ENCODE measurements around the gene VWA2. TPM values are rescaled to one million over a fixed set of nuclear protein-coding genes. Genes with fewer than 3 reads are reported as not detected.

VWA2 gene
- total RNA-seq, 6 experiments from 2014 or later = 0.06 to 0.14 (median 0.09) TPM; not detected in 2

DNA sequence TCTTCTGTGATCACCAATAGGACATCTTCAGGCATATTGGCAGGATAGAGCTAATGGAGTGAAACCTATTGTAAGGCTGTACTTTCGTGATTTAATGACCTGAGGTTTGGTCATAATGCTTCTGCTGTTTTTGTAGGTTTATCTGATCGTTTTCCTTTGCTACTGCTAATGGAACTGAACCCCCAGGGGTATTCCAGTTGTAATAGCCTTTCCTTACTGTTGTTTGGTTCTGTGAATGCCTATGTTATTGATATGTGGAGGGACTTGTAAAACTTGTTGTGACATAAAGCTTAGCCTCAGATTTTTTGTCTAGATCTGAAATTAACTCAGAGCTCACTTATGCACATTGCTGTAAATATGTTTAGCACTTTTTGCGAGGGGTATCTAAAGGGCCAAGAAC is 10.9 kb upstream of the VWA2 start:
- 51% methylated on average over 3 of the region's 3 CpGs for WGBS (ENCODE audit: insufficient coverage, low coverage, low lambda C conversion rate, missing lambda C conversion rate)
- no peak overlapping the region for H3K27ac ChIP-seq
- H3K9me3 ChIP-seq = no peaks in the 10 kb centered on the region
- ATAC-seq = no peak
- no peaks in the 10 kb centered on the region for H3K27me3 ChIP-seq
- H3K36me3 ChIP-seq = no peaks in the 10 kb centered on the region
- peaks cover 0 to 5% (median 2%) of the 10 kb centered on the region in 4 donors for H3K4me1 ChIP-seq
- intact Hi-C loops (cut with DNase I) = no loop called here
- TF ChIP-seq, protein P1, sequence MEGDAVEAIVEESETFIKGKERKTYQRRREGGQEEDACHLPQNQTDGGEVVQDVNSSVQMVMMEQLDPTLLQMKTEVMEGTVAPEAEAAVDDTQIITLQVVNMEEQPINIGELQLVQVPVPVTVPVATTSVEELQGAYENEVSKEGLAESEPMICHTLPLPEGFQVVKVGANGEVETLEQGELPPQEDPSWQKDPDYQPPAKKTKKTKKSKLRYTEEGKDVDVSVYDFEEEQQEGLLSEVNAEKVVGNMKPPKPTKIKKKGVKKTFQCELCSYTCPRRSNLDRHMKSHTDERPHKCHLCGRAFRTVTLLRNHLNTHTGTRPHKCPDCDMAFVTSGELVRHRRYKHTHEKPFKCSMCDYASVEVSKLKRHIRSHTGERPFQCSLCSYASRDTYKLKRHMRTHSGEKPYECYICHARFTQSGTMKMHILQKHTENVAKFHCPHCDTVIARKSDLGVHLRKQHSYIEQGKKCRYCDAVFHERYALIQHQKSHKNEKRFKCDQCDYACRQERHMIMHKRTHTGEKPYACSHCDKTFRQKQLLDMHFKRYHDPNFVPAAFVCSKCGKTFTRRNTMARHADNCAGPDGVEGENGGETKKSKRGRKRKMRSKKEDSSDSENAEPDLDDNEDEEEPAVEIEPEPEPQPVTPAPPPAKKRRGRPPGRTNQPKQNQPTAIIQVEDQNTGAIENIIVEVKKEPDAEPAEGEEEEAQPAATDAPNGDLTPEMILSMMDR (IDR thresholded peaks at IDR 0.05) = no peak
- no peak for TF ChIP-seq POLR2A (IDR thresholded peaks at IDR 0.05)
- no peak for DNase-seq
- no peak overlapping the region for H3K4me3 ChIP-seq

GRCh38 chr10:114232561-114233176 is 6.4 kb upstream of the VWA2 start:
- no peak for ATAC-seq

DNA sequence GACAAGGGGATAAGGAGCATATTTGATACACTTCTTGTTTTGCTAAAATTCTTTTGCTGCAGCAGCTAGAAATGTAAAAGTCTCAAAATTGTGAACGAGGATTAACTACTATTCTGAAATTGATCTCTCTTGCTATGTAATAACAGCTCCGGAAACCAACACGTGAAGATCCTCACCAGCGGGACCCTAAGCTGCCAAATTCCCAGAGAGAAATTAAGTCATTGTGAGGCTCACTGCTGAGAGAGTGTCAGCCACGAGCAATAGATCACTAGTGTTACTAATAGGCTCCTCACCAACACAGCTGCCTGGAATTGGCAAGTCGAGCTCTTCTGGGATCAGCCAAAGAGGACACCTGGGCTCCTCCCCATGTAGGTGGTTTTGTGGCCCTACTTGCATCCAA is 5.6 kb upstream of the VWA2 start:
- 40% methylated on average over 6 of the region's 6 CpGs for WGBS (ENCODE audit: insufficient coverage, low coverage, low lambda C conversion rate, missing lambda C conversion rate)
- H3K27me3 ChIP-seq = peaks cover 0 to 4% of the 10 kb centered on the region in 2 donors
- intact Hi-C loops (cut with DNase I) = no loop called here
- no peak for ATAC-seq
- no peak for DNase-seq
- H3K27ac ChIP-seq = no peak overlapping the region
- no peaks in the 10 kb centered on the region for H3K9me3 ChIP-seq
- TF ChIP-seq, protein P1 (IDR thresholded peaks at IDR 0.05) = no peak
- no peak for TF ChIP-seq POLR2A (IDR thresholded peaks at IDR 0.05)
- H3K4me1 ChIP-seq = peaks cover 0 to under 1% (median 0%) of the 10 kb centered on the region in 4 donors
- no peak overlapping the region for H3K4me3 ChIP-seq
- no peaks in the 10 kb centered on the region for H3K36me3 ChIP-seq

More at GRCh38 chr10:114232561-114233176, 6.4 kb upstream of the VWA2 start:
- no peaks in the 10 kb centered on the region for H3K36me3 ChIP-seq
- TF ChIP-seq, protein P1 (IDR thresholded peaks at IDR 0.05) = no peak
- no peak for TF ChIP-seq POLR2A (IDR thresholded peaks at IDR 0.05)
- intact Hi-C loops (cut with DNase I) = no loop called here
- H3K9me3 ChIP-seq = no peaks in the 10 kb centered on the region
- no peak overlapping the region for H3K4me3 ChIP-seq
- 61% methylated on average over 4 of the region's 4 CpGs for WGBS (ENCODE audit: insufficient coverage, low coverage, low lambda C conversion rate, missing lambda C conversion rate)
- DNase-seq = no peak
- no peaks in the 10 kb centered on the region for H3K27me3 ChIP-seq
- H3K27ac ChIP-seq = no peak overlapping the region
- H3K4me1 ChIP-seq = no peaks in the 10 kb centered on the region

DNA sequence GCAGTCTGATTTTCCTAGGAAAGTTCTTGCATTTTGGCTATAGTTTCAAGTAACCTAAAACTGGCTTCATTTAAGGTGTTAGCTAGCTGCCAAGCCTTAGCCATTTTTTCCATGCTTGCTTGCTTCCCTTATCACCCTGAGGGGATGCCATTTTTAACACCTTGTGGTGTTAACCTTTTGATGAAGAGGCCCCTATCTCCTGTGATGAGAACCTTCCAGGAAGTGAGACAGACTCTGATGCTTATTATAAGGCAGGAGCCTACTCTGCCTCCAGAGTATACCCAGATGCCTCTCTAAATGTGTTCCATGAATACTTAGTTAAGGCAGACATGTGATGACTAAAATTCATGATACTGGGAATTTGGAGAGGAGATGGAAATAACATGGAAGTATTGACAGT is 4.9 kb upstream of the VWA2 start:
- H3K4me3 ChIP-seq = no peak overlapping the region

More for the DNA sequence above, 4.9 kb upstream of the VWA2 start:
- peaks cover 0 to 8% of the 10 kb centered on the region in 2 donors for H3K27me3 ChIP-seq
- ATAC-seq (no peak), DNase-seq (no peak)
- H3K27ac ChIP-seq = no peak overlapping the region
- TF ChIP-seq, protein P1 (IDR thresholded peaks at IDR 0.05) = no peak
- no peak for TF ChIP-seq POLR2A (IDR thresholded peaks at IDR 0.05)
- peaks cover 0 to 7% (median 0%) of the 10 kb centered on the region in 4 donors for H3K4me1 ChIP-seq
- no peaks in the 10 kb centered on the region for H3K36me3 ChIP-seq
- intact Hi-C loops (cut with DNase I) = no loop called here
- H3K9me3 ChIP-seq = no peaks in the 10 kb centered on the region
